GM21528 (cell line): ENCODE results near the gene ADD3.

ENCODE experiments used
- ATAC-seq: cut with Tn5 transposase; IDR thresholded peaks from one replicate; pipeline ENCODE4 v1.9.1; 2021; ENCODE audit warnings: mild to moderate bottlenecking, moderate library complexity; ENCODE audit not compliant: unreplicated experiment, low FRiP score

The ADD3 gene

DNA sequence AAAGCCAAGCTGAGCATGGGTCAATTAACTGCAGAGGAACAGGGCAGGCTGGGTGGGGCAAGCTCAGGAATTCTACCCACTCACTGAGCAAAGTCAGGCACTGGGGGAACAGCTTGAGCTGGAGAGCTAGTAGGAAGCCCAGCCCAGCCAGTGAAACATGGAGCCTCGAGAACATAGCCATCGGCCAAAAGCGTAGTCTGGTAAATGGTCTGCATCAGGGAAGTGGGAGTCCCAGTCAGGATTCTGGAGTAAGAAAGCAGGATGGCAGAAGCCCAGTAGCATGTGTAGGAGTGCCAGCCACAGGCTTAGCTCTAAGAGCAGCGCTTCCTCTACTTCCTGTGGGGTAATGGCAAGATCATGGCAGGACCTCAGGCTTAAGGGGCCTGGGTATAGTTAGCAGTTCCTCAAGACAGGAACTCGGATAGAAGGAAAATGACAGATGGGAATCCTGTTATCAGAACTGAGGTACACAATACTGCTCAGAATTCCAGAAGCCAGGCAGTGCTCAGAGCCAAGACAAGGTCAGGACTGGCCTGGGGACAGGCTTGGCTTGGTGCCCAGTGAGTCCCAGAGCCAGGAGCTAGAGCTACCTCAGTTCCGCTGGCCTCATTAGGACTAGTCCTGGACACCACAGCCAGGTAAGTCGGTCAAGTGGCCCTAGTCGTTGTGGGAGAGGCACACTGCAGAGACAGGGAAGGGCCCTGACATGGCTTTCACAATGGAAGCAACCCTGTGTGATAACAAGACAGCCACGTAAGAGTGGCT lies 134.3 kb downstream of the ADD3 start:
- ATAC-seq: no peak

GRCh38 chr10:110142965-110143364 lies 135.2 kb downstream of the ADD3 start:
- no peak for ATAC-seq

- ATAC-seq: no peak
Observed at GRCh38 chr10:110144507-110144906, 136.7 kb downstream of the ADD3 start.

DNA sequence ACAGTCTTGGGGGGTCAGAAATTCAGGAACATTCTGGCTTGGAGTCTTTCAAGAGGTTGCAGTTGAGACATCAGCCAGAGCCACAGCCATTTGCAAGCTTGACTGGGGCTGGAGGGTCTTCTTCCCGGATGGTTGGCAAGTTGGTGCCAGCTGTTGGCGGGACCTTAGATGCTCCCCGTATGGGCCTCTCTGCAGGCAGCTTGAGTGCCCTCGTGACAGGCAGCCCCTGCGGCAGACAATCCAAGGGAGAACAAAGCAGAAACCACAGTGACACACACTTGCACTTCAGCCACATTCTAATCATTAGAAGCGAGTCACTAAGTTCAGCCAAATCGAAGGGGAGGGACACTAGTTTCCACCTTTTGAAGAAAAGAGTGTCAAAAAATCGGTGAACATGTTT lies 140.2 kb downstream of the ADD3 start:
- no peak for ATAC-seq

DNA sequence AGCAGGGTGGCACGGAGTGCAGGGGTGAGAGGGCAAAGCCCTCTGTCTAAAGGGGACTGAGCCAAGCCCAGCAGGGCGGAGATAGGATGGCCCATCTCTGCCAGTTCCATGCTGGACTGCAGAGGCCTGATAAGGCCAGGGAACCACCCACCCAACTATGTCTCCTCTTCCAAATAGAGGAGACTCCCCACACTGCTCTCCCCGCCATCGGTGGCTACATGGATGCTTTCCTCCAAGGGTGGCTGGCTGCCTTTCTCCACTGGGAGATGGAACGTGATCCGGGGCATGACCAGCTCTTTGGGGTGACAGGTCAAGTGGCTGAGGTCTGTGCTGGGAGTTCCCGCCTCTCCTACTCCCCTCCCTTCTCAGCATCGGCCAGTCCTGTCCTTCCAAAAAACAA lies 141.5 kb downstream of the ADD3 start:
- no peak for ATAC-seq

GRCh38 chr10:110150046-110150445 lies 142.3 kb downstream of the ADD3 start:
- no peak for ATAC-seq

DNA sequence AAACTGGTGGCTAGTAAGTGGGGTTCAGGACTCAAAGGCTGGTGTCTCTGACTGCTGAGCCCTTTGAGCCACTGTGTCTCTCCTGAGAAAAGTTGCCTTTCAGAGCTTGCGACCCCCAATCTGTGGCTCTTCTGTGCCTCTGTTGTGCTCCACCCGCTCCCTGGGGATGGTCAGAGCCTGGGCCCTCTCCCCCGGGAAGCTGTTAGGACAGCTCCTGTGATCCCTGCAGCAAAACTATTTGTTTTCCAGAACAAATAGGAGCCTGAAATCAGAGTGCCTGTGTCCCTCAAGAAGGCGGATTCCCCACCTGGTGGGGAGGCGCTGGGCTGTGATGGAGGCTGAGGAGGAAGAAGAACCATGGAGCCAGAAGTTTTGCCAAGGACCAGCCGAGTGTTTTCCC lies 143.2 kb downstream of the ADD3 start:
- no peak for ATAC-seq

DNA sequence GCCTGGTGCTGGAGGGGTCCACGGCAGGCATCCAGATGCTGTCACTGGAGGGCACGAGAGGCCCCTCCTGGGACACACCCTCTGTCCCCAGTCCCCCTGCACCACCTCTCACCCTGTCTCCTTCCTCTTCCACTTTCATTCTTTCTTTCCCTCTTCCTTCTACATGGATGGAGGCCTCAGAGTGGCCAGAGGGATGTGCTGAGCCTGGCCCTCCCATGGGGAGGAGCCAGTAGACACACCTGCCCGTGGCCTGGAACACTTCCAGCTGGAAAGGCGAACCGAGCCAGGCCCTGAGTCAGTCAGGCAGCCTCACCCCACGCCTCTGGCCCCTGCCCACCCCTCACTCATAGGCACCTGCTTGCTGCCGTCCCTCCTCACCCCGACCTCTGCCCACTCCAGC lies 143.7 kb downstream of the ADD3 start:
- ATAC-seq: no peak

DNA sequence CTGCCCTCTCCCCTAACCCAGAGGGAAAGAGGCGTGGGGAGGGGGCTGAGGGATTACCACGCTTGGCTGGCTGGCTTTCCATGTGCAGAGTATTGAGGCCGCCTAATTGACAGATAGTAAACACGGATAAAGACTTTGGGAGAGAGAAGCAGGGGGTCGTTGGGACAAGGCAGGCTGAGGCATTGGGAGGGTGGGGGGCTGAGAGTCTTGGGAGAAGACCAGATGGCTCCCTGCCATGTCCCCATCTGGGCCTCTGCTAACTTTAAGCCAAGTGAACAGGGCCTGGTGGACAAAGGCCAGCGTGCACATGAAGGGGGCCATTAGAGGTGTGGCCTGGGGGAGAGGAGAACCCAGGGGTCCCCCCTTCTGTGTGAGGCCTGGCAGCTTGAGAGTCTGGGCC lies 144.2 kb downstream of the ADD3 start:
- ATAC-seq: no peak

- ATAC-seq: no peak
Observed at GRCh38 chr10:110153396-110153795, 145.6 kb downstream of the ADD3 start.

DNA sequence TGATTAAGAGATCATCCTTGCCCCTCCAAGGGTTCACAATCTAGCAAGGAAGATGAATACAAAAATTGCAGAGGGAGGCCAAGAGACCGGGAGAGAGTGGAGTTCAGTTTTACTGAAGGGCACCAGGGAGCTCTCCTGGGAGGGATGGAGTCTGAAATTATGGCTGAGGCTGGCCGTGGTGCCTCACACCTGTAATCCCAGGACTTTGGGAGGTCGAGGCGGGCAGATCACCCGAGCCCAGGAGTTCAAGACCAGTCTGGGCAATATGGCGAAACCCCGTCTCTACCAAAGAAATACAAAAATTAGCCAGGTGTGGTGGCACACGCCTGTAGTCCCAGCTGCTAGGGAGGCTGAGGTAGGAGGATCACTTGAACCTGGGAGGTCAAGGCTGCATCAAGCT lies 148.3 kb downstream of the ADD3 start:
- no peak for ATAC-seq

GRCh38 chr10:110158051-110159005 lies 150.5 kb downstream of the ADD3 start:
- ATAC-seq: no peak

DNA sequence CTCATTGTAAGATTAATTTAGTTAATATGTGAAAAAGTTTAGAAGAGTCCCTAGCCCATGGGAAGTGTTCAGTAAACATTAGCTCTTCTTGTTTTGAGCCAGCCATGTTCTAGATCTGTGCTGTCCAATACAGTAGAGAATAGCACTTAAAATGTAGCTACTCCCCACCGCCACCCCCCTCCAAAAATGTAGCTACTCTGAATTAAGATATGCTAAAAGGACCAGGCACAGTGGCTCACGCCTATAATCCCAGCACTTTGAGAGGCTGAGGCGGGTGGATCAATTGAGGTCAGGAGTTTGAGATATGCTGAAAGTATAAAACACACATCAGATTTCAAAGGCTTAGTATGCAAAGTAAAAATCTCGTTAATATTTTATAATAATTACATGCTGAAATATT lies 152.3 kb downstream of the ADD3 start:
- no peak for ATAC-seq

DNA sequence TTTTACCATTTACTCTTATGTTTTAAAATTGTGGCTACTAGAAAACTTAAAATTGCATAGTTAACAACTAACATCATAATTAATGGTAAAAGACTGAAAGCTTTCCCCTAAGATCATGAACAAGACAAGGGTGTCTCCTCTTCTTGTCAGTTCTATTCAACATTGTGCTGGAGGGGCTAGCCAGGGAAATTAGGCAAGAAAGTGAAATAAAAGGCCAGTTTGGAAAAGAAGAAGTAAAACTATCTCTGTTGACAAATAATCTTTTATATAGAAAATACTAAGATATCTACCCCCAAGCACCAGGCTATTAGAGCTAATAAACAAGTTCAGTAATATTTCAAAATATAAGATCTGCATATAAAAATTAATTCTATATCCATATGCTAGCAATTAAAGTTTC lies 152.7 kb downstream of the ADD3 start:
- ATAC-seq: no peak

DNA sequence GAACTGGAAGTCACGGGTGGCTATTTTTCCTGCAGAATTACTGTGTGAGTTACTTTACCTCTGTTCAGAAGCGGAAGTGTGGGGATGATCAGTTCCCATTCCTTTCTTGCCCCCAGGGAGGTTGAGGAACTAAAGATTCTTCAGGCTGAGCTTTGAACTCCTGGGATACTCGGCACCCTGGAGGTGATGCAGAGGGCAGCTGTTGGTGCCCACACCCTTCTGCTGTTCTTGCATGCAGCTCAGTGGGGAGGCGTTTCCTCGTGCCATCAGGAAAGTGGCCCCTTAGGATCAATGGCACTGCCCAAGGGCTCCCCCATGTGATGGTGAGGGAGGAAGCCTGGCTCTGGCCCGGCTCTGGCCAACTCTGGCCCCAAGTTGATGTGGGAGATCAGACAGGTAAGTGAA lies 155.0 kb downstream of the ADD3 start:
- ATAC-seq: no peak

GRCh38 chr10:110163192-110163773 lies 155.5 kb downstream of the ADD3 start:
- no peak for ATAC-seq

DNA sequence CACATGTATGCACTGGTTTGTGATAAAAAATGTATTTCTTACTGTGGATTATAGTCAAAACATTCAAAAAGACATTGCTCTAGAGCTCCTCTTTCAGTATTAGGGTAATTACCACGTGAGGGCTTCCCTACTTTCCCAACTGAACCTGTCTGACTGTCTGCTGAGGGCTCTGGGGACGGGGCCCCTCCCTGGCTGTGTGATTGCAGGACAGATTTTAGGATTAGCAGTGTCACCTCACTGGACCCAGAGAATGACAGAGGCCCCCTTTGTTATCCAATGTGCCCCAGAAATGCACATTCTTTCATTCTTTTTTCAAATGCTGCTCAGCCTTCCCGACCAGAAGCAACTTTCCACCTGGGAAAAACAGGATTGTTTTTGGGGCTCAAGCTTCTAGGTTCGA lies 156.1 kb downstream of the ADD3 start:
- ATAC-seq: no peak

- no peak for ATAC-seq
Observed at GRCh38 chr10:110165239-110165638, 157.5 kb downstream of the ADD3 start.

GRCh38 chr10:110167149-110167548 lies 159.4 kb downstream of the ADD3 start:
- ATAC-seq: no peak

GRCh38 chr10:110168601-110169481 lies 161.1 kb downstream of the ADD3 start:
- ATAC-seq: no peak
